Measurements from ENCODE around the gene ABCC1.

Gene ABCC1

GRCh38 chr16:16081141-16081540 is 131.7 kb downstream of the ABCC1 start:
- peaks cover 16% of the 10 kb centered on the region in 2 experiments for H3K4me1 ChIP-seq (ENCODE audit: control insufficient read depth in 1 of 2, insufficient read depth in 1 of 2, low read depth in 1 of 2, low read length in 1 of 2)
- no peak overlapping the region for H3K4me3 ChIP-seq (ENCODE audit: low read depth in 1 of 2, low read length in 1 of 2)
- TF ChIP-seq CTCF (IDR thresholded peaks at IDR 0.05): no peak
- H3K36me3 ChIP-seq: peaks cover 51% of the 10 kb centered on the region
- H3K9me3 ChIP-seq: no peaks in the 10 kb centered on the region
- H3K27me3 ChIP-seq: no peaks in the 10 kb centered on the region
- no peak overlapping the region for H3K27ac ChIP-seq

- H3K36me3 ChIP-seq: peaks cover 62% of the 10 kb centered on the region
- peaks cover 5% of the 10 kb centered on the region in 2 experiments for H3K4me1 ChIP-seq (ENCODE audit: control insufficient read depth in 1 of 2, insufficient read depth in 1 of 2, low read depth in 1 of 2, low read length in 1 of 2)
- H3K4me3 ChIP-seq (ENCODE audit: low read depth in 1 of 2, low read length in 1 of 2): no peak overlapping the region
- no peak for TF ChIP-seq CTCF (IDR thresholded peaks at IDR 0.05)
- H3K27me3 ChIP-seq: no peaks in the 10 kb centered on the region
- no peak overlapping the region for H3K27ac ChIP-seq
- H3K9me3 ChIP-seq: no peaks in the 10 kb centered on the region
Measured at GRCh38 chr16:16082255-16082654, 132.8 kb downstream of the ABCC1 start.

GRCh38 chr16:16083421-16084156 is 134.2 kb downstream of the ABCC1 start:
- no peak overlapping the region for H3K4me3 ChIP-seq (ENCODE audit: low read depth in 1 of 2, low read length in 1 of 2)
- no peaks in the 10 kb centered on the region for H3K9me3 ChIP-seq
- no peaks in the 10 kb centered on the region for H3K4me1 ChIP-seq (ENCODE audit: control insufficient read depth in 1 of 2, insufficient read depth in 1 of 2, low read depth in 1 of 2, low read length in 1 of 2)
- no peak overlapping the region for H3K27ac ChIP-seq
- peaks cover 73% of the 10 kb centered on the region for H3K36me3 ChIP-seq
- no peak for TF ChIP-seq CTCF (IDR thresholded peaks at IDR 0.05)
- H3K27me3 ChIP-seq: no peaks in the 10 kb centered on the region

GRCh38 chr16:16084874-16085273 is 135.5 kb downstream of the ABCC1 start:
- H3K27ac ChIP-seq: no peak overlapping the region

GRCh38 chr16:16086653-16087446 is 137.4 kb downstream of the ABCC1 start:
- peaks cover 77% of the 10 kb centered on the region for H3K36me3 ChIP-seq
- no peak for TF ChIP-seq CTCF (IDR thresholded peaks at IDR 0.05)

More at GRCh38 chr16:16084874-16085273, 135.5 kb downstream of the ABCC1 start:
- Histone ChIP-seq H3K27me3 (no peaks in the 10 kb centered on the region), H3K36me3 (peaks cover 70% of the 10 kb centered on the region), H3K4me1 (ENCODE audit: control insufficient read depth in 1 of 2, insufficient read depth in 1 of 2, low read depth in 1 of 2, low read length in 1 of 2) (peaks cover 0 to 2% of the 10 kb centered on the region in 2 experiments), H3K9me3 (no peaks in the 10 kb centered on the region), H3K4me3 (ENCODE audit: low read depth in 1 of 2, low read length in 1 of 2) (no peak overlapping the region)
- TF ChIP-seq CTCF (IDR thresholded peaks at IDR 0.05): no peak

More at GRCh38 chr16:16086653-16087446, 137.4 kb downstream of the ABCC1 start:
- no peaks in the 10 kb centered on the region for H3K27me3 ChIP-seq
- H3K27ac ChIP-seq: no peak overlapping the region
- H3K4me1 ChIP-seq (ENCODE audit: control insufficient read depth in 1 of 2, insufficient read depth in 1 of 2, low read depth in 1 of 2, low read length in 1 of 2): peaks cover 0 to 2% of the 10 kb centered on the region in 2 experiments
- no peaks in the 10 kb centered on the region for H3K9me3 ChIP-seq
- H3K4me3 ChIP-seq (ENCODE audit: low read depth in 1 of 2, low read length in 1 of 2): no peak overlapping the region
